H9 (cell line): Measurements from ENCODE around the gene FAM98C. TPM values are rescaled to one million over a fixed set of nuclear protein-coding genes. Genes with fewer than 3 reads are reported as not detected.

Experiments used
- DNase-seq: peaks from one replicate; pipeline ENCODE4 v3.0.0-alpha.2; 2017
- H2AFZ ChIP-seq: one replicate; pipeline ENCODE4 v1.6.1; 2013; ENCODE audit warnings: mild to moderate bottlenecking, low read length, control low read depth, moderate library complexity
- H2AK5ac ChIP-seq: 2 replicates; pipeline ENCODE4 v1.6.1; 2013; ENCODE audit warnings: low read length, control low read depth, mixed read lengths; ENCODE audit not compliant: insufficient read length
- H2BK120ac ChIP-seq: one replicate; pipeline ENCODE4 v1.6.1; 2013; ENCODE audit warnings: low read depth, mild to moderate bottlenecking, low read length, control low read depth, inconsistent platforms; ENCODE audit not compliant: poor library complexity, severe bottlenecking
- H2BK12ac ChIP-seq: 2 replicates; pipeline ENCODE4 v1.6.1; 2013; ENCODE audit warnings: low read length, control low read depth, mixed read lengths, low read depth; ENCODE audit not compliant: insufficient read length
- H2BK15ac ChIP-seq: 2 replicates; pipeline ENCODE4 v1.6.1; 2013; ENCODE audit warnings: low read depth, low read length, control low read depth
- H2BK20ac ChIP-seq: one replicate; pipeline ENCODE4 v1.6.1; 2013; ENCODE audit warnings: low read depth, mild to moderate bottlenecking, low read length, control low read depth, inconsistent platforms; ENCODE audit not compliant: poor library complexity, severe bottlenecking
- H2BK5ac ChIP-seq: 2 replicates; pipeline ENCODE4 v1.6.1; 2013; ENCODE audit warnings: low read length, control low read depth, mixed read lengths; ENCODE audit not compliant: insufficient read length
- H3K14ac ChIP-seq: 2 replicates; pipeline ENCODE4 v1.6.1; 2013; ENCODE audit warnings: low read length, control low read depth; ENCODE audit not compliant: insufficient read depth
- H3K18ac ChIP-seq: 2 replicates; pipeline ENCODE4 v1.6.1; 2013; ENCODE audit warnings: low read depth, mild to moderate bottlenecking, mixed read lengths, low read length, control low read depth; ENCODE audit not compliant: insufficient read length
- H3K23ac ChIP-seq: 2 replicates; pipeline ENCODE4 v1.6.1; 2013; ENCODE audit warnings: low read length, control low read depth, mixed read lengths, low read depth; ENCODE audit not compliant: insufficient read length
- H3K23me2 ChIP-seq: 2 replicates; pipeline ENCODE4 v1.6.1; 2013; ENCODE audit warnings: low read depth, mild to moderate bottlenecking, mixed read lengths, low read length, control low read depth; ENCODE audit not compliant: insufficient read length, poor library complexity, severe bottlenecking
- H3K27ac ChIP-seq: 2 replicates; pipeline ENCODE4 v1.5.1; 2013; ENCODE audit warnings: low read length, control low read depth, mixed read lengths, low read depth; ENCODE audit not compliant: insufficient read length
- H3K27me3 ChIP-seq: 2 replicates; pipeline ENCODE4 v1.6.1; 2013; ENCODE audit warnings: low read length, control low read depth, inconsistent platforms; ENCODE audit not compliant: insufficient read depth
- H3K4ac ChIP-seq: 2 replicates; pipeline ENCODE4 v1.6.1; 2013; ENCODE audit warnings: low read depth, mild to moderate bottlenecking, control low read depth, inconsistent platforms, low read length, moderate library complexity
- H3K4me1 ChIP-seq: 2 replicates; pipeline ENCODE4 v1.6.1; 2013; ENCODE audit warnings: low read length, control low read depth, inconsistent platforms; ENCODE audit not compliant: insufficient read depth
- H3K4me2 ChIP-seq: 2 replicates; pipeline ENCODE4 v1.6.1; 2013; ENCODE audit warnings: low read length, control low read depth, mixed read lengths; ENCODE audit not compliant: insufficient read length, insufficient read depth
- H3K56ac ChIP-seq: 2 replicates; pipeline ENCODE4 v1.6.1; 2013; ENCODE audit warnings: low read depth, mild to moderate bottlenecking, mixed read lengths, low read length, control low read depth; ENCODE audit not compliant: insufficient read length
- H3K79me1 ChIP-seq: 2 replicates; pipeline ENCODE4 v1.6.1; 2013; ENCODE audit warnings: low read depth, mild to moderate bottlenecking, moderate library complexity, low read length, control low read depth, inconsistent platforms; ENCODE audit not compliant: insufficient read depth, poor library complexity, severe bottlenecking
- H3K79me2 ChIP-seq: 2 replicates; pipeline ENCODE4 v1.6.1; 2013; ENCODE audit warnings: low read length, control low read depth, inconsistent platforms; ENCODE audit not compliant: insufficient read depth
- H3K9ac ChIP-seq: 2 replicates; pipeline ENCODE4 v1.6.1; 2013; ENCODE audit warnings: low read length, control low read depth, mixed read lengths; ENCODE audit not compliant: insufficient read length; ENCODE audit errors: extremely low read depth
- H3K9me3 ChIP-seq: one replicate; pipeline ENCODE4 v1.6.1; 2013; ENCODE audit warnings: low read depth, low read length, inconsistent platforms; ENCODE audit not compliant: control insufficient read depth
- H3T11ph ChIP-seq: one replicate; pipeline ENCODE4 v1.6.1; 2013; ENCODE audit warnings: mild to moderate bottlenecking, low read length, control low read depth, inconsistent platforms
- H4K20me1 ChIP-seq: one replicate; pipeline ENCODE4 v1.6.1; 2013; ENCODE audit not compliant: control insufficient read depth, insufficient read length, insufficient read depth
- H4K5ac ChIP-seq: 2 replicates; pipeline ENCODE4 v1.6.1; 2013; ENCODE audit warnings: low read depth, mild to moderate bottlenecking, mixed read lengths, low read length, control low read depth; ENCODE audit not compliant: insufficient read length
- H4K8ac ChIP-seq: replicated peaks from 2 replicates; pipeline ENCODE4 v1.6.1; 2013; ENCODE audit warnings: low read length, control low read depth, mixed read lengths, low read depth; ENCODE audit not compliant: insufficient read length
- H4K91ac ChIP-seq: 2 replicates; pipeline ENCODE4 v1.6.1; 2013; ENCODE audit warnings: low read depth, mild to moderate bottlenecking, moderate library complexity, mixed read lengths, low read length, control low read depth; ENCODE audit not compliant: insufficient read length
- H3K27ac Mint-ChIP-seq, 3 experiments: 2 replicates in 2 of 3; 3 replicates in 1 of 3; pipeline ENCODE4 v1.8.0; 2020 to 2021; ENCODE audit warnings: mixed read lengths in 3 of 3, mild to moderate bottlenecking in 1 of 3, moderate library complexity in 1 of 3
- H3K27me3 Mint-ChIP-seq: 2 replicates; pipeline ENCODE4 v1.8.0; 2021; ENCODE audit warnings: low read depth, mild to moderate bottlenecking, moderate library complexity, mixed read lengths
- H3K36me3 Mint-ChIP-seq, 3 experiments: 2 replicates in 2 of 3; 3 replicates in 1 of 3; pipeline ENCODE4 v1.8.0; 2020 to 2021; ENCODE audit warnings: low read depth in 3 of 3, mixed read lengths in 3 of 3; ENCODE audit not compliant: insufficient read depth in 1 of 3
- H3K4me1 Mint-ChIP-seq, 2 experiments: 2 replicates each; pipeline ENCODE4 v1.8.0; 2020; ENCODE audit warnings: mixed read lengths in 2 of 2
- H3K4me3 Mint-ChIP-seq, 2 experiments: 2 replicates in 1 of 2; 3 replicates in 1 of 2; pipeline ENCODE4 v1.8.0; 2020 to 2021; ENCODE audit warnings: mild to moderate bottlenecking in 2 of 2, mixed read lengths in 2 of 2, moderate library complexity in 1 of 2
- H3K9me3 Mint-ChIP-seq, 2 experiments: 2 replicates in 1 of 2; 3 replicates in 1 of 2; pipeline ENCODE4 v1.8.0; 2020; ENCODE audit warnings: mild to moderate bottlenecking in 2 of 2, mixed read lengths in 2 of 2, moderate library complexity in 1 of 2
- WGBS: extraction: QIAGEN DNeasy Blood & Tissue Kit; methylation state at CpG from one replicate; pipeline ENCODE4 v1.1.7; 2013; ENCODE audit warnings: missing lambda C conversion rate, low lambda C conversion rate, mixed read lengths; ENCODE audit not compliant: insufficient read length; ENCODE audit errors: extremely low coverage; 5-methylcytosine and 5-hydroxymethylcytosine counted together
- total RNA-seq: library from RNA; stranded (reverse); gene quantifications from 2 replicates; pipeline ENCODE4 v1.2.1, GENCODE V29; 2021
- TF ChIP-seq, protein P1 (sequence below): fragments of 200-600 bp; sonication (generic); conservative IDR thresholded peaks from 3 replicates; pipeline ENCODE4 v1.8.0; 2021; ENCODE audit warnings: antibody characterized with exemption, mild to moderate bottlenecking

The FAM98C gene
- total RNA-seq, 1 experiment from 2014 or later: 16.4 TPM

DNA sequence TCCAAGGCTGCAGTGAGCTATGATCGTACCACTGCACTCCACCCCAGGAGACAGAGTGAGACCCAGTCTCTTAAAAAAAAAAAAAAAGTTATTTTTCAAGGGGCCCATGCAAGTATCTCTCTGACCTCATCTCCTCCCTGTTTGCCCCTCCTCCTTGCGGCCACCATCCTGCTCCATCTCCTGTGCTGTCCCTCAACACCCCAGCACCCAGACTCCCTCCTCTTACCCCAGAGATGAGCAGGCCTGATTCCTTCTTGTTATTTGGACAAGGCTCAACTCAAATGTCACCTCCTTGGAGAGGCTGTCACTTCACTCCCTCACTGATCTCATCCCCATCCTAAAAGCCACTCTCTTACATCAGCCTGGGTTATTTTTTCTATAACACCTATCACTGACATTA is 35.0 kb downstream of the FAM98C start:
- H3K9ac ChIP-seq: no peak overlapping the region
- no peak overlapping the region for H3K14ac ChIP-seq
- H2BK120ac ChIP-seq: no peak overlapping the region
- no peaks in the 10 kb centered on the region for H3K79me2 ChIP-seq
- no peaks in the 10 kb centered on the region for H3K79me1 ChIP-seq
- Mint-ChIP-seq H3K27me3 (no peaks in the 10 kb centered on the region), H3K36me3 (peaks cover 0 to 12% (median 6%) of the 10 kb centered on the region in 3 experiments; a peak in 4 of 7 replicates), H3K4me3 (no peak overlapping the region; a peak in 2 of 5 replicates), H3K4me1 (peaks cover 20 to 32% of the 10 kb centered on the region in 2 experiments), H3K27ac (peak overlapping the region; percentile 7 to 73 (median 9); a peak in 4 of 7 replicates), H3K9me3 (no peaks in the 10 kb centered on the region)
- no peak overlapping the region for H2AFZ ChIP-seq
- H3K4ac ChIP-seq: no peak overlapping the region
- H4K5ac ChIP-seq: no peak overlapping the region
- no peak overlapping the region for H3K4me2 ChIP-seq
- no peak overlapping the region for H3T11ph ChIP-seq
- H2AK5ac ChIP-seq: no peak overlapping the region
- H2BK12ac ChIP-seq: no peak overlapping the region
- no peaks in the 10 kb centered on the region for H4K20me1 ChIP-seq
- no peak overlapping the region for H2BK15ac ChIP-seq
- H3K27me3 ChIP-seq: no peaks in the 10 kb centered on the region
- H3K9me3 ChIP-seq: no peaks in the 10 kb centered on the region
- H3K18ac ChIP-seq: no peak overlapping the region
- no peak overlapping the region for H3K27ac ChIP-seq
- H3K23me2 ChIP-seq: peaks cover 8% of the 10 kb centered on the region
- no peak overlapping the region for H2BK5ac ChIP-seq
- no CpG with 5 or more reads among the region's 2 CpGs for WGBS
- TF ChIP-seq, protein P1, sequence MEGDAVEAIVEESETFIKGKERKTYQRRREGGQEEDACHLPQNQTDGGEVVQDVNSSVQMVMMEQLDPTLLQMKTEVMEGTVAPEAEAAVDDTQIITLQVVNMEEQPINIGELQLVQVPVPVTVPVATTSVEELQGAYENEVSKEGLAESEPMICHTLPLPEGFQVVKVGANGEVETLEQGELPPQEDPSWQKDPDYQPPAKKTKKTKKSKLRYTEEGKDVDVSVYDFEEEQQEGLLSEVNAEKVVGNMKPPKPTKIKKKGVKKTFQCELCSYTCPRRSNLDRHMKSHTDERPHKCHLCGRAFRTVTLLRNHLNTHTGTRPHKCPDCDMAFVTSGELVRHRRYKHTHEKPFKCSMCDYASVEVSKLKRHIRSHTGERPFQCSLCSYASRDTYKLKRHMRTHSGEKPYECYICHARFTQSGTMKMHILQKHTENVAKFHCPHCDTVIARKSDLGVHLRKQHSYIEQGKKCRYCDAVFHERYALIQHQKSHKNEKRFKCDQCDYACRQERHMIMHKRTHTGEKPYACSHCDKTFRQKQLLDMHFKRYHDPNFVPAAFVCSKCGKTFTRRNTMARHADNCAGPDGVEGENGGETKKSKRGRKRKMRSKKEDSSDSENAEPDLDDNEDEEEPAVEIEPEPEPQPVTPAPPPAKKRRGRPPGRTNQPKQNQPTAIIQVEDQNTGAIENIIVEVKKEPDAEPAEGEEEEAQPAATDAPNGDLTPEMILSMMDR: no peak
- H4K8ac ChIP-seq: no peak overlapping the region
- H3K4me1 ChIP-seq: no peaks in the 10 kb centered on the region
- H2BK20ac ChIP-seq: no peak overlapping the region
- no peak overlapping the region for H3K56ac ChIP-seq
- no peak for DNase-seq
- no peak overlapping the region for H3K23ac ChIP-seq
- H4K91ac ChIP-seq: no peak overlapping the region
